Activated naive CD8-positive, alpha-beta T cell treated with anti-CD3 and anti-CD28 coated beads, Interleukin-2, amount 10 ng/mL, durations not matched to agents 7 days and 5 days (primary cell): Measurements from ENCODE around the gene FOXC2. TPM values are rescaled to one million over a fixed set of nuclear protein-coding genes. Genes with fewer than 3 reads are reported as not detected.

Source experiments
- ATAC-seq: fragments of 150-1000 bp; cut with Tn5 transposase; one replicate; pipeline ENCODE4 v1.10.0; 2021; ENCODE audit warnings: low read depth, moderate library complexity
- POLR2A ChIA-PET: fragments of 350-600 bp; sonication (Branson Sonifier 250); formaldehyde crosslinking; loops from one replicate; lab custom pipeline; 2021; ENCODE audit warnings: antibody characterized with exemption; lab: Charles Lee
- DNase-seq: peaks from one replicate; pipeline ENCODE4 v3.0.0; 2021
- H3K27ac Mint-ChIP-seq: one replicate; pipeline ENCODE4 v1.8.0; 2022; ENCODE audit warnings: mild to moderate bottlenecking, mixed read lengths
- H3K27me3 Mint-ChIP-seq: one replicate; pipeline ENCODE4 v1.8.0; 2022; ENCODE audit warnings: mild to moderate bottlenecking, moderate library complexity, mixed read lengths
- H3K36me3 Mint-ChIP-seq: one replicate; pipeline ENCODE4 v1.8.0; 2021; ENCODE audit warnings: mild to moderate bottlenecking, mixed read lengths
- H3K4me1 Mint-ChIP-seq: one replicate; pipeline ENCODE4 v1.8.0; 2021; ENCODE audit warnings: mixed read lengths
- H3K4me3 Mint-ChIP-seq: one replicate; pipeline ENCODE4 v1.8.0; 2022; ENCODE audit warnings: mild to moderate bottlenecking, moderate library complexity, mixed read lengths
- H3K9me3 Mint-ChIP-seq: one replicate; pipeline ENCODE4 v1.8.0; 2021; ENCODE audit warnings: mixed read lengths
- total RNA-seq, 2 experiments: library from RNA; stranded (reverse); gene quantifications; one replicate each; pipeline ENCODE4 v1.2.3, GENCODE V29; 2021

The FOXC2 gene
- total RNA-seq, 2 experiments from 2014 or later = not detected

DNA sequence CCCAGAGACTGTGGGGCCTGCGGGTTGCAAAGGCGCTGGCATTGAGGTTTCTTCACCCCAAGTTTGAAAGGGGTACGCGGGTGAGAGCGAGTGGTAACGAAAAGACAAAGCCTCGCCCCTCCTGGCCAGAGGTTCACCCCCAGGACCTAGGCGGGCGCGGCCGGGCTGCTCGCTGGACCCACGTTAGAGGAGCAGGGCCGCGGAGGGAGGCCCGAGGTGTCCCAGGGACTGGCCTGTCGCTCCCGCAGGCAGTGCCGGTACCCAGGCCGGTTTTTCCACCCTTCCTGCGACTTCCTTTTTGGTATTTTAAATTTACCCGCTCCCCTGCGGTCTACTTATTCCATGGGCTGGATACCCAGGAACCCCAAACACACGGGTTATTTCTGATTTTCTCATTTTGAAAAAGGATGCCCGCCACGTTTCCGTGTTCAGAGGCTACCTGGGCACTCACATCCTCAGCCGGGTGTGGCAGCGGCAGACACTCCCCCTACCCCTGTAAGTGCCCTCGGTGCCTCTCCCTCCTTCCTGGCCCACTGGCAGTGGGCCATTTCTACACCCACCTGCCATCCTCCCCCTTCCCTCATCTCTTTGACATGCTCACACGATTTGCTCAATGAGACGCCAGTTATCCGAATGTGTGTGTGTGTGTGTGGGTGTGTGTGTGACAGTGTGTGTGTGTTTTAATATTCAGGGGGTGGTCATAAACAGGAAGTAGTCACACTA is 10.1 kb downstream of the FOXC2 start:
- ATAC-seq (no peak), DNase-seq (no peak)
- Mint-ChIP-seq H3K9me3 (no peaks in the 10 kb centered on the region), H3K27ac (no peak overlapping the region), H3K36me3 (no peaks in the 10 kb centered on the region), H3K4me1 (peaks cover 4% of the 10 kb centered on the region), H3K4me3 (peak overlapping the region; percentile 76), H3K27me3 (peaks cover 68% of the 10 kb centered on the region)
- POLR2A ChIA-PET = no interaction called here

DNA sequence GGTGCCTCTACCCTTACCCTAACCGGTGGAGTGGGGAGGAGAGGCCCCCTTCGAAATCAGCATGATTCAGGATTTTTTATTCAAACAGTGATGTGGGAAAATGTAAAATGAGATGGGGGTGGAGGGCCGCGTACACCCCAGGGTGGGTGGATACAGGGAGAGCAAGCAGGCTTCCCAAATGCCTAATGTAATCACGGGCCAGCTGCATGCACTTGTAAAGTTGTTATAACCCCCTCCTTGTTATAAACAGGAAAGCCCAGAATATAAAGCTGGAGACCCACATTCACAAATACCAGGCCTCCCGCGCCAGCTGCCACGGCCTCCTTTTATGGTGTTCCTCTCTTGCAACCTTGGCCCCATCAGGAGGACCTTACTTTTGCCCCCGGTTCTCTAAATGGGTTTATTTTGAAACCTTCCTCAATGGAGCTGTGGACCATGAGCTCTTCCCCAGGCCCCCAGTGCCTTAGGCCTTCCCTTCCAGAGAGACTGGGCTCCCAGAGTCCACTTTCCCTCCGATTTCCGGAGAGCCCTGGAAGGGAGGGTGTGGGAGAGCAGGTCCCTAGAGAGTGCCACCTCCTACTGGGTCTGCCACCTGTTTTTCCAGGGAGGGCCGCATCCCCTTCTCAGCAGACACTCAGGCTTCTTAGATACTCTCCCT is 10.8 kb downstream of the FOXC2 start:
- Mint-ChIP-seq H3K36me3 (no peaks in the 10 kb centered on the region), H3K27me3 (peaks cover 69% of the 10 kb centered on the region), H3K4me1 (peaks cover 4% of the 10 kb centered on the region), H3K27ac (no peak overlapping the region), H3K4me3 (no peak overlapping the region), H3K9me3 (no peaks in the 10 kb centered on the region)
- no peak for DNase-seq
- ATAC-seq = no peak
- POLR2A ChIA-PET = no interaction called here

DNA sequence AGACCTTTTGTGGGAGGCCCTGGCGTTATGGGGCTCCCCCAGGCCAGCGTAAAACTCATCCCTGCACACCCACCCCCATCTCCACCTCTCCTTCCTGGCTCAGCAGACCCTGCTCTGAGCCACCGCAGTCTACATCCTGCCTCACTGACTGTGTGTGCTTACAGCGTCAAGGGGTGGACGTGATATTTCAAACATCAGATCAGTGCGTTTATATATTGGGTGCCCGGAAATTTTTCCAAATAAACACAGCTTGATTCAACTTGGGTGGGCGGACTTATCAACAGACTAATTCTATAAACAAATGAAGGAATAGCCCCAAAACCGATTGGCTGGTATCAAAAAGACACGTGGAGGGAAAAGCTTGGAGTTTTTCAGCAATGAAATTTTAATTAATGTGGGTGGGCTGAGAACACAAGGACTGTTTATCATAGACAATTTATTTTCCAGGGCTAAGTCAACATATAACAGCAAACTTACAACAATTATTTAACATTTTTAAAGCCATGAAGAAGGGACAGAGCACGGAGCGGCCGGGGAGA is 11.5 kb downstream of the FOXC2 start, which contains the start of gene FOXL1:
TSS of gene FOXL1 (plus strand) at position 489 of the 539 bp plus-strand sequence. CDS start 175 bp downstream, outside the sequence.
- H3K27ac Mint-ChIP-seq = no peak within 1 kb of the TSS
- no peaks in the 10 kb centered on the region for H3K9me3 Mint-ChIP-seq
- POLR2A ChIA-PET = no interaction called here
- peaks cover 4% of the 10 kb centered on the region for H3K4me1 Mint-ChIP-seq
- H3K27me3 Mint-ChIP-seq = peaks cover 69% of the 10 kb centered on the region
- H3K36me3 Mint-ChIP-seq = no peaks in the 10 kb centered on the region
- ATAC-seq (no peak), DNase-seq (no peak)
- no peak within 1 kb of the TSS for H3K4me3 Mint-ChIP-seq

DNA sequence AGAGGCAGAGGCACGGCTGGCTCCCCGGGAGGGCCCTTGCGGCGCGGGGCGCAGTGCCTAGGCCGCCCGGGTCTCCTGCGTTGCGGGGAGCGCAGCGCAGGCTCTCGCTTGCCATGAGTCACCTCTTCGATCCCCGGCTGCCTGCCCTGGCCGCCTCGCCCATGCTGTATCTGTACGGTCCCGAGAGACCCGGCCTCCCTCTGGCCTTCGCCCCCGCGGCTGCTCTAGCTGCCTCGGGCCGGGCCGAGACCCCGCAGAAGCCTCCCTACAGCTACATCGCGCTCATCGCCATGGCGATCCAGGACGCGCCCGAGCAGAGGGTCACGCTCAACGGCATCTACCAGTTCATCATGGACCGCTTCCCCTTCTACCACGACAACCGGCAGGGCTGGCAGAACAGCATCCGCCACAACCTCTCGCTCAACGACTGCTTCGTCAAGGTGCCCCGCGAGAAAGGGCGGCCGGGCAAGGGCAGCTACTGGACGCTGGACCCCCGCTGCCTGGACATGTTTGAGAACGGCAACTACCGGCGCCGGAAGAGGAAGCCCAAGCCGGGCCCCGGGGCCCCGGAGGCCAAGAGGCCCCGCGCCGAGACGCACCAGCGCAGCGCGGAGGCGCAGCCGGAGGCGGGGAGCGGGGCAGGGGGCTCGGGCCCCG is 12.1 kb downstream of the FOXC2 start:
- no peak for ATAC-seq
- no peaks in the 10 kb centered on the region for H3K36me3 Mint-ChIP-seq
- no peak overlapping the region for H3K4me3 Mint-ChIP-seq

DNA sequence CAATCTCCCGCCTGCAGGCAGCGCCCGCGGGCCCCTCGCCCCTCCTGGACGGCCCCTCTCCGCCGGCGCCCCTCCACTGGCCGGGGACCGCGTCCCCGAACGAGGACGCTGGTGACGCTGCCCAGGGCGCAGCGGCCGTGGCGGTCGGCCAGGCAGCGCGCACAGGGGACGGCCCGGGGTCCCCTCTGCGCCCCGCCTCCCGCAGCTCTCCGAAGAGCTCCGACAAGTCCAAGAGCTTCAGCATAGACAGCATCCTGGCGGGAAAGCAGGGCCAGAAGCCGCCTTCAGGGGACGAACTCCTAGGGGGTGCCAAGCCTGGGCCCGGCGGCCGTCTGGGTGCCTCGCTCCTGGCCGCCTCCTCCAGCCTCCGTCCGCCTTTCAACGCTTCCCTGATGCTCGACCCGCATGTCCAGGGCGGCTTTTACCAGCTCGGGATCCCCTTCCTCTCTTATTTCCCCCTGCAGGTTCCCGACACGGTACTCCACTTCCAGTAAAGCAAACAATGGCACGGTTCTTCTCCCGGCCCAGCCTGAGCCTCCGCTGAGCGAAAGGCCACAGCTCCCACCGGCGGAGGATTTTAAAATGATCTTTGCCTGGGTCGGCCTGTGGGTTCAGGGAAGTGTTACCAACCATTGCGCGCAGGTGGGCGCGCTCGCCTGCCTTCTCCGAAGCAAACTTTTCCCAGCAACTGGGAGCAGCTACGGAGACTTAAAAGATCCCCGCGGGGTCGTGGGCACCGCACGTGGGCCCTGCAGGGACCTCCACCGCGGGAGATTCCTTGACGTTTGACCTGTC is 12.8 kb downstream of the FOXC2 start:
- no peak for DNase-seq
- Mint-ChIP-seq H3K36me3 (no peaks in the 10 kb centered on the region), H3K27me3 (peaks cover 63% of the 10 kb centered on the region), H3K4me3 (no peak overlapping the region), H3K4me1 (peaks cover 4% of the 10 kb centered on the region), H3K9me3 (no peaks in the 10 kb centered on the region), H3K27ac (no peak overlapping the region)
- ATAC-seq = no peak
- POLR2A ChIA-PET = no interaction called here

More for the DNA sequence above, 12.1 kb downstream of the FOXC2 start:
- Mint-ChIP-seq H3K9me3 (no peaks in the 10 kb centered on the region), H3K27ac (no peak overlapping the region), H3K4me1 (peaks cover 4% of the 10 kb centered on the region), H3K27me3 (peaks cover 69% of the 10 kb centered on the region)
- POLR2A ChIA-PET = no interaction called here
- DNase-seq = no peak

DNA sequence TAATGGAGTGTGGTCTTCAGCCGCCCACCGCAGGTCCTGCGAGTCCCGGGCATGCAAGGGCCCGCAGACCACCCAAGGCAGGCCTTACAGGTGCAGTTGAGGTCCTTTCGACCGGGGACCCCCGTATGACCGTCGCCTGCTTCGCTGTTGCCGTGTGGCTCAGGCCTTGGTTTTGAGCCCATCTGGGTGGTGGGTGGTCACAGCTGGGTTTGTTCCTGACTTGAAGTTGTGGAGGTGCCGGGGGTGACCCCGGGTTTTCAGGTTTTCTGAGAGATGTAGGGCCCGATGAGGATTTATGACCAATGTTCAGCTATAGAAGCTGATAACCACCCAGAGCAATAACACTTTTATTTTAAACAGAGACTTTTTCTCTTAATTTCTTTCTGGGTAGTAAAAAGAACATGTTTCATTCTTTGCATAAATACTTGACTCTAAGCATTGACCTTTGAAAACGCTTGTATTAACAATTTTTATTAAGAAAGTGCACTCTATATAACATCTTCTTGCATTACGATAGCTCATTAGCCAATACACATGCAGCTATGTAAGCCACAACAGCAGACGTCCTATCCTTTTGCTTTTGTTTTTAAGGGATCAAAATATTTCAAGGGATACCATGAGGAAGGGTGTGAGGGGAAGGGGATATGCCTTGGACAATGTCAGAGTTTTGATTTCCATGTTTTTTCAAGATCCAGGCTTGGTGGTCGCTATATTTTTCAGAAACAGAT is 13.6 kb downstream of the FOXC2 start:
- Mint-ChIP-seq H3K27me3 (peaks cover 57% of the 10 kb centered on the region), H3K36me3 (no peaks in the 10 kb centered on the region), H3K27ac (no peak overlapping the region), H3K4me1 (peaks cover 4% of the 10 kb centered on the region), H3K9me3 (no peaks in the 10 kb centered on the region), H3K4me3 (no peak overlapping the region)
- ATAC-seq (no peak), DNase-seq (no peak)
- POLR2A ChIA-PET = no interaction called here

DNA sequence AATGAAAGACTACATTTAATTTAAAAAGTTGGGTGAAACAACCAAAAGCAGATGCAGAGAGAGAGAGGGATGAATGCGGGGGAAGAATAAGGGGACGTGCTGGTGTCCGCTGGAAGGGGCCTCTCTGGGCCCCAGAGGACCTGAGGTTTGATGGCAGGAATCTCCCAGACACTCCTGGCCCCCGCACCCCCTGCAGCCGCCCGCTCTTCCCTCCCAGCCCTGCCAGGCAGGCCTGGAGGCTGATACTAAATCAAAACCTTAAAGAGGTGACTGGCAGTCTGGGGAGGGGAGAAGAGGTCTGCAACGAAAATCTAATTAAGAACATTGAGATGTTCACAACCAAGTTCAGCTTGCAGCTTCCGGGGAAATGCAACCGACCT is 14.2 kb downstream of the FOXC2 start:
- Mint-ChIP-seq H3K36me3 (no peaks in the 10 kb centered on the region), H3K9me3 (no peaks in the 10 kb centered on the region), H3K4me1 (peaks cover 4% of the 10 kb centered on the region), H3K4me3 (no peak overlapping the region), H3K27ac (no peak overlapping the region), H3K27me3 (peaks cover 51% of the 10 kb centered on the region)
- POLR2A ChIA-PET = no interaction called here
- ATAC-seq = no peak
- DNase-seq = no peak

DNA sequence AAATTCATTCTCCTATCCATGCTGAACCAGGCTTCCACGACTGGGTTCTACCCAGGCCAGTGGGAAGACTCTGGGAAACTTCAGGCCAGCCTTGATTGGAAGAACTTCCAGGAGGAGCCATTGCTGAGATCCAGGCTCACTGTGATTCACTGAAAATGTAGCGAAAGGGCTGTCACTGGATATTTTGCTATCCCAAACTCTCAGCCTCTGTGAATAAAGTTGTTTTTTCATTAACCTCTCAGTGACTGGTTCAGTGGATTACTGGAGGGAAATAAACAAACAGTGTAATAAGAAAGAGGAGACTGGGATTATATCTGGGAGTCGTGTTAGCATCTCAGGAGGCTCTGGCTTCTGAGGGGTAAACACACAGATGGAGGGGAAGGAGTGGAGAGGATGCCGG is 14.8 kb downstream of the FOXC2 start:
- Mint-ChIP-seq H3K9me3 (no peaks in the 10 kb centered on the region), H3K36me3 (no peaks in the 10 kb centered on the region), H3K4me1 (no peaks in the 10 kb centered on the region), H3K27me3 (peaks cover 44% of the 10 kb centered on the region), H3K4me3 (no peak overlapping the region), H3K27ac (no peak overlapping the region)
- ATAC-seq (no peak), DNase-seq (no peak)
- POLR2A ChIA-PET = no interaction called here

DNA sequence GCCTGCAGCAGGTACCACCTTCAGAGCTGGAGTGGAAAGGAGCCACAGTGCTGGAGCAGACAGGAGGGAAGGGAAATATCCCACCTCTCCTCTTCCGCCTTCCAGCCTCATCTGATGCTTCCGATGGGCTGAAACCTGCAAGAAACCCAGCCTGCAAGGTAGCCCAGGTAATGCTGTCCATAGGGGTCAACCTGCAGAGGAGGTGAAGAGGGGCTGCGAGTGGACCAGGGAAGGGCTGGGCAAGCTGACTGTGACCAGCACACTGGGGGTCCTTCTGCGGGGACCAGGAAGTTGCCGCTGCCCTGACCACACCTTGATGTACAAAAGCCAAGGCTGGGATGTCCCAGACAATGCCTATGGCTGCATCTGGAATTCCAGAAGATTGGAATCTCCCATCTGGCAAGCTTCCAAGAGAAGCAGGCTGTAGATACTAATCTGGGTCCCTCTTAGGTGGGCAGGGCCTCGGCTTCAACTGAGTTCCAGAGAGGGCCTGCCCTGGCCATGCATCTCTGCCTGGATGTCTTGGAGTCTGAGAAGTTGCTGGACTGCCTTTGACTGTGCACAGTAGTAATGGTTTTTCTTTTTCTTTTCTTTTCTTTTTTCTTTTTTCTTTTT is 17.5 kb downstream of the FOXC2 start:
- Mint-ChIP-seq H3K9me3 (no peaks in the 10 kb centered on the region), H3K4me3 (no peak overlapping the region), H3K4me1 (no peaks in the 10 kb centered on the region), H3K36me3 (no peaks in the 10 kb centered on the region), H3K27me3 (peaks cover 24% of the 10 kb centered on the region), H3K27ac (no peak overlapping the region)
- ATAC-seq = no peak
- no peak for DNase-seq
- POLR2A ChIA-PET = no interaction called here

DNA sequence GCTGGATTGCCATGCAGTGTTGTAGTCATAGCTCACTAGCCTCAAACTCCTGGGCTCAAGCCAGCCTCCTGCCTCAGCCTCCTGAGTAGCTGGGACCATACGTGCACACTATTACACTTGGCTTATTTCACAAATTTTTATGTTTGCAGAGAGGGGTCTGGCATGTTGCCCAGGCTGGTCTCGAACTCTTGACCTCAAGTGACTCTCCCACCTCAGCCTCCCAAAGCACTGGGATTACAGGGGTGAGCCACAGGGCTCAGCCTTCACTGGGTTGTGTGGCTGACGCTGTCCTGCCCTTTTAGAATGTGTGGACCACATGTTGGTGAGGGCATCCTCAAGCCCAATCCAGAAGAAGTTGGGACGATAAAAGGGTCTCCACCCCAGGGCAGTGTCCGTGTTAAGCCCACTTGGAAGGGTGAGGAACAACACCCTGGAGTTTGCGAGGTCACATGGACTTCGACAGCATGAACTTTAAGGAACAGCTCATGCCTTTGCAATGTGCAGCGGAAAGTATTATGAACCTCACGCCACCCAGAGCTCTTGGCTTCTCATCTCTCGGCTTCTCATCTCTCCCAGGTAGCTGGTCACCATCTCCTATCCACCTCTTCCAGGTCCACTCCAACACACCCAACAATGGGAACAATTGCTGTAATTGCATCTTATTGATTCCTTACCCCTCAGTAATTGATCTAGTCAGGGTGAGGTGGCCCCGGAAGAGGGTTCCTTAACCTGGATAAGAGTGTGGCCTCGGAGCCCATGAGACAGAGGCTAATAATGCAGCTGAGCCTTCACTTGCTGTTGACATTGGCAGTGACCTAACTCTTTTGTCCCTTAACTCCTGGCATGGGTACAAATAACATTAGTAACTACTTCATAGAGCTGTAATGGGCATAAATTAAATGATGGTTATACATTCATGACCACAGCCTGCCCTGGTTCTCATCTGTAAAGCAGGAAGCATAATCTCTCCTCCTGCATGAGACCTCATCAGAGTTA is 18.4 kb downstream of the FOXC2 start:
- Mint-ChIP-seq H3K4me1 (no peaks in the 10 kb centered on the region), H3K9me3 (no peaks in the 10 kb centered on the region), H3K4me3 (no peak overlapping the region), H3K36me3 (no peaks in the 10 kb centered on the region), H3K27ac (no peak overlapping the region), H3K27me3 (peaks cover 17% of the 10 kb centered on the region)
- ATAC-seq (no peak), DNase-seq (no peak)
- POLR2A ChIA-PET = no interaction called here

DNA sequence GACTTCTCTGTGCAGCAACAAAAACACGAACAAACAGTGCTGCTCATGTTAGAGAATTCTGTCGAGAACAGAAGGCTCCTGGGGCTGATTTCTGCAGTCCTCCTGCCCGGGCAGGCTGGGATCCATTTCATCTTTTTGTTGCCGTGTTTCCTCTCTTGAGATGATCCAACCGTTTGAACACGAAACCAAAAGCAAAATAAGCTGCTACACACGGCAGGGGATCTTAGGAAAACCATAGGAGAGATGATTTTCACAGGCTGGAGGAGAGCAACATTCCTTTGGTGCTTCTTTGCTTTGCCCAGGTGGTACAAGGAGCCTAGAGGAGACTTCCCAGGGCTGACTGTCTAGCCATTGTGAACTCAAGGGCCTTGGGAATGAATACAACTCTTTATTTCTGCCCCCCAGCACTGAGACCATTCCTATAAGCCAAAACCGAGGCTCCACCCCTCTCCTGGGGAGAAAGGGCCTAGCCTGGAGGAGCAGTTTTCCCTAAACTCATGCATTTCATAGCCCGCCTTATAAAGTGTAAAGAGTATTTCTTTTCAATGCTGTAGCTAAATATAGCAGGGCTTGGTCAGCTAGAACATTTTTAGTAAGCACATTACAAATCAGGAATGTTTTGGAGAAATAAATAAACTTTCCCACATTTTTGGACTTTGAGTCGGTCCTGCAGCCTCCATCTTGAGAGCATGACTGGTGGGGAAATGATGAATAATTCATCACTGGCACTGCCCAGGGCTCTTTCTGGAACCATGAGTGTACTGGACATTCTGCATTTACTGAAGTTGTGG is 19.4 kb downstream of the FOXC2 start:
- no peak for DNase-seq
- Mint-ChIP-seq H3K4me3 (no peak overlapping the region), H3K27ac (no peak overlapping the region), H3K36me3 (no peaks in the 10 kb centered on the region), H3K9me3 (no peaks in the 10 kb centered on the region), H3K4me1 (no peaks in the 10 kb centered on the region), H3K27me3 (peaks cover 12% of the 10 kb centered on the region)
- POLR2A ChIA-PET = no interaction called here
- ATAC-seq = no peak
